Activated T-cell treated with anti-CD3 and anti-CD28 coated beads for 48 hours (primary cell): ENCODE measurements around the gene SMG7.

Source experiments
- DNase-seq: peaks from one replicate; pipeline ENCODE4 v3.0.0-alpha.2; 2020; ENCODE audit warnings: low read depth

Gene SMG7

DNA sequence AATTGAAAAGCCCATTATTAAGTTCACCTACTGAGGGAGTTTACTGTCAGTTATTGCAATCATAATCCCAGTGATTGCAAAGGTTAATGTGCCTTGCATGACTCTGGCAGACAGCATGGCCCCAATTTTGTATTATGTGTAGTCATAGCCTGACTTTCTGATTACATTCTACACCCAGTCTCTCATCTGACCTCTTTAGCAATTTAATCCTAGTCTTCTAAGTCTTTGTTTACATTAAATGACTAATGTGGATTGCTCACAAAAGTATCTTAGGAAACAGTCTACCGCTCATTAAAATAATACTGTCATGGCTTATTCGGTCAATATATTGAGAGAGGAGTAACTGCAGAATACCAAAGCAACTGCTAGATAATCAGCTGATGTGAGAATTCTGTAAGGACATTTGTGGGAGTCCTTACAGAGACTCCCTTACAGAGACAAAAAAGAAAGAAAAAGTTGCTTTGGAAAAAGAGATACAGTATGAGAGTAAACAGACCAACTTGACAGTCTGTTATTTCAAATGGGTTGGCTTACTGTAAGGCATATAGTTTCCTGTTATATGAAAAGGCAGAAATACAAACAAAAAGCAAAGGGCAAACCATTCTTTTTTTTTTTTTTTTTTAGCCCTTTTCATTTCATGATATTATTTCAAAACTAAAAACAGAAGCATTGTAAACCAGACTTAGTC, 42.8 kb downstream of the SMG7 start:
- no peak for DNase-seq

GRCh38 chr1:183516725-183517124, 44.4 kb downstream of the SMG7 start:
- DNase-seq = no peak

GRCh38 chr1:183517401-183517800, 45.1 kb downstream of the SMG7 start:
- DNase-seq = no peak

- DNase-seq = no peak
These were observed 48.1 kb downstream of the SMG7 start for GRCh38 chr1:183520379-183520778.

- no peak for DNase-seq
These were observed 49.8 kb downstream of the SMG7 start for GRCh38 chr1:183522104-183522503.

GRCh38 chr1:183528577-183528976, 56.3 kb downstream of the SMG7 start:
- DNase-seq = no peak

- no peak for DNase-seq
These were observed 61.4 kb downstream of the SMG7 start for GRCh38 chr1:183533617-183534174.

DNA sequence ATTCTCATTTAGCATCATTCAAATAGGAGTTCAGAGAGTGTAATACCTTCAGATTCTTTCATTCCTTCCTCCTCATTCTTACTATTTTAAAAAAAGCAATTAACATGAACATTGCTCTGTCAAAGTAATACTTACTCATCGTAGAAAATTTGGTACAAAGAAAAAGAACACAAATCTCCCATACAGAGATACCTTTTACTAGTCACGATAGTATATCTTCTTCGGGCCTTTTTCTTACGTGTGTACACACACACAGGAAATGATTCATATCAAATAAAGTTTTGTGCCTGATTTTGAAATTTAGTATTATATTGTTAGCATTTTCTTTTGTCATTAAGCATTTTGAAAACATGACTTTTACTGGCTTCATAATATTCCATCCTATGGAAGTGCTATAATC, 65.1 kb downstream of the SMG7 start:
- no peak for DNase-seq

DNA sequence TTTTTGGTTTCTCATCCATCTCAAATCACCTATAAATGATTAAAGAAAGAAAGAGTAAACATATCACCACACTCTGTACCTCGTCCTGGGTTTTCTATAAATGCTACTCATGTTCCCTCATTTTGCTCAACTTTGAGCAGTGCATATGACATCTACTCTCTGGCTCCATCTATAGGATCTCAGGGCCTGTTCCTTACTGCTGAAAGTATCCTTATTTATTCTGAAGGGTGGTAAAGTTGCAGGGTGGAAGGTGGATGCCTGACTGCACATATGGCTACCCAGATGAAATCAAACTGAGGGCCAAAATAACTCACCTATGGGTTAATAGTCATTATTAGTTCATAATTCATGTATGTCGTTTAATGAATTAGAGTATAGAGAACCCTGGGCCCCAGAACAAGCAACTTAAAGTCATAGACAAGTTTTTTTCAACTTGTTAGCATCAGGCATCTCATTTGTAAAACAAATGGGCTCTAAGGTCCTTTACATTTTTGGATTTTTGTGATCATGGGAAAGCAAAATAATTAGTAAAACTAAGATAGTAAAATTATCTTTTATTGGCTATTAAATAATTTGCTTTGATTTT, 71.4 kb downstream of the SMG7 start:
- DNase-seq = no peak

DNA sequence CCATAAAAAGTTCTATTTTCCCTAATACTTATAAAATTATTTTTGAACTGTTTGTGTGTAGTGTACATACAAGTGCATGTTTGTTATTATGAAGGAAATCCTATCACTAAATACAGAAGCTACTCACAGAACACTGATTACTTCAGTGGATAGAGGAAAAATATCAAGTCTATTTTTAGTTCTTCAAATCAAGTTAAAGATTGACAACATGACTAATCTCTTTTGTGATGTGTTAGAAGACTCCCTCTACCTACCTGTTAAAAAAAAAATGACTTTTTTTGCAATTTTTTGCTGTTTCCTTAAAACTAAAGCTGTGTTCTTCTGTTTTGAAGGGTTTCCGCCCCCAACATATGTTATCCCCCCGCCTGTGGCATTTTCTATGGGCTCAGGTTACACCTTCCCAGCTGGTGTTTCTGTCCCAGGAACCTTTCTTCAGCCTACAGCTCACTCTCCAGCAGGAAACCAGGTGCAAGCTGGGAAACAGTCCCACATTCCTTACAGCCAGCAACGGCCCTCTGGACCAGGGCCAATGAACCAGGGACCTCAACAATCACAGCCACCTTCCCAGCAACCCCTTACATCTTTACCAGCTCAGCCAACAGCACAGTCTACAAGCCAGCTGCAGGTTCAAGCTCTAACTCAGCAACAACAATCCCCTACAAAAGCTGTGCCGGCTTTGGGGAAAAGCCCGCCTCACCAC, 72.4 kb downstream of the SMG7 start:
- DNase-seq = no peak

GRCh38 chr1:183546427-183546826, 74.1 kb downstream of the SMG7 start:
- no peak for DNase-seq

DNA sequence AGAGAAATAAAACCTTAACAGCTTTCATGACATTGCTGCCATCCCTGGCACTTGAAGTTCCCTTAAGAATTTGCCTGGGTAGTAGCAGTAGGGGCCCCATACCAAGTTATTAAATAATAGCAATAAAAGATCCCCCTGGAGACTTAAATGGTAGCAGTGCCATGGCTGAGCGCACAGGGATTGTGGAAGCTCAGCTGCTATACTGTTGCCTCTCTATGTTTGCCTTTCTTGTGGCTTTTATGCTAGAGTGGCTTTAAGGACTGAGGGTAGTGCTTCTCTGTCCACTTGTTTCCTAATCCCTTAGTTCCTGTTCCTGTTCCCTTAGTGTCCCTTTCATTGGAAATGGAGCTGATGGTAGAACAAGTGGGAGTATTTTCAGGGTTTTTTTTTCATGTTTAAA, 75.8 kb downstream of the SMG7 start:
- no peak for DNase-seq

DNA sequence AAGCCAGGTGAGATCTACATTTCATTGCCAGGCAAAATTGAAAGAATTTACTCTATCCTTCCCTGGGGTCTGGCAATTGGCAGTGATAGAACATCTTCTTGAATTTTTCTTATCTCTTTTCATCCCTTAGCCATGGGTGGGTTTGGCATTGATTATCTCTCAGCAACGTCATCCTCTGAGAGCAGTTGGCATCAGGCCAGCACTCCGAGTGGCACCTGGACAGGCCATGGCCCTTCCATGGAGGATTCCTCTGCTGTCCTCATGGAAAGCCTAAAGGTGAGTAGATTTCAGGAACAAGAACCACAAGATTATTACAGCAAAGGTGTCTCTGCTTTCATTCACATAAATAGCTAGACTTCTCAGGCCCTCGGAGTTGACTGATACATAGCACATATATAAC, 78.6 kb downstream of the SMG7 start:
- no peak for DNase-seq

- DNase-seq = no peak
These were observed 79.6 kb downstream of the SMG7 start for GRCh38 chr1:183551924-183552323.

- DNase-seq = no peak
These were observed 80.1 kb downstream of the SMG7 start for GRCh38 chr1:183552441-183552840.

- no peak for DNase-seq
These were observed 80.6 kb downstream of the SMG7 start for GRCh38 chr1:183552891-183553290.

DNA sequence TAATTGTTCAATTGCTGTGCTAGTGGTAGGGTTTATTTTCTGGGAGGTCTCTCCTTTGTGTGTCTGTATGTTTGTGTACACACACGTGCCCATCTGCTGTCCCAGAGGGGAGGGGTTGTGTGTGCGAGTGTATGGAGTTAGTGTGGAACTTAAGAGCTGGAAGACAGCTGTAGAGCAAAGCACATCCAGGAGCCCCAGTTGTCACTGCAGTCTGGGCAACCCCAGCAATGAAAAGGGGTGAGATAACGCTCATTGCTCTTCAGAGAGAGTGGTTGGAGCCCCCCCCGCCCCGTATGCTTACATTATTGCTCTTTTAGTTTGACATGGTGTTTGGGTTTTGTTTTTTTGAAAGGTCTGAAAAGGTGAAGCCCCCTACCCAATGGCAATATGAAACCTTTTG, 81.0 kb downstream of the SMG7 start:
- no peak for DNase-seq

- no peak for DNase-seq
These were observed 81.5 kb downstream of the SMG7 start for GRCh38 chr1:183553764-183554163.

DNA sequence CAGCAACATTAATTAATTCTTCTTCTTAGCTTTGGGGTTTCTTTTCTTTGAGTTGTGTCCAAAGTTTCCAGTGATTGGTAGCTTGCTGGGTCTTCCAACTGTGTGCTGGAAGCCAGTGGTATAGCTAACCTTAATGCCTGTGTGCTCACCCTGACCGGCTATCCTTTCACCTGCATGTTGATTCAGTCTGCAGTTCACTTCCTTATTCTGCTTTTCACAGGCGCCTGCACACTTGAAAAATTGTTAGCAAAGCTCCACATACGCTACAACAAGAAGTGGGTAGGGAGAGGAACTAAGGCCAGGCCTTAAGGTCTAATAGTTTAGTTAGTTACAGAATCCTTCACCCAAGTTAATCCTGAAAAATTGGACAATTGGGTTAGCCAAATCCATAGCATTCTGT, 82.3 kb downstream of the SMG7 start:
- DNase-seq = no peak

DNA sequence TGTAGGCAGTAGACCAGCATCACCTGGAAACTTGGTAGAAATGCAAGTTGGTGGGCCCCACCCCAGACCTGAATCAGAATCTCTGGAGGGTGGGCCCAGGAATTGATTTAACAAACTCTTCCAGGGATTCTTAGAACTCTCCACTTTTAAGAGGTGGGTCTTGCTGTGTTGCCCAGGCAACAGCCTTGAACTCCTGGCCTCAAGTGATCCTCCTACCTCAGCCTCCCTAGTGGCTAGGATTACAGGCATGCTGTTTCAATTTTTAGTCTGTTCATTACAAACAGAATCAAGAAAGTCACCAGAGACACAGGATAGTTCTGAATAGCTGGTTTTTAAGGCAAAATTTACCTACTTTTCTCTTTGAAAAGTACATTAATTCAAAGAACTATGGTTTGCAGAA, 86.8 kb downstream of the SMG7 start:
- DNase-seq = no peak

- no peak for DNase-seq
These were observed 90.4 kb downstream of the SMG7 start for GRCh38 chr1:183562701-183563100.

- DNase-seq = no peak
These were observed 93.0 kb downstream of the SMG7 start for GRCh38 chr1:183565261-183565660.

GRCh38 chr1:183566026-183566425, 93.7 kb downstream of the SMG7 start:
- no peak for DNase-seq
